WTC11 (cell line): ENCODE data around the gene SPX. TPM values are rescaled to one million over a fixed set of nuclear protein-coding genes. Genes with fewer than 3 reads are reported as not detected.

Experiments used
- ATAC-seq: fragments of 200-7000 bp; cut with Tn5 transposase; 2 replicates; pipeline ENCODE4 v1.10.0; 2021; ENCODE audit warnings: mild to moderate bottlenecking, moderate library complexity
- CTCF ChIA-PET: fragments of 300-600 bp; sonication (Branson Sonifier 250); formaldehyde crosslinking; loops from one replicate; lab custom pipeline; 2021; ENCODE audit warnings: antibody characterized with exemption; lab: Charles Lee
- POLR2A ChIA-PET: fragments of 350-600 bp; sonication (Branson Sonifier 250); formaldehyde crosslinking; loops from one replicate; lab custom pipeline; 2021; ENCODE audit warnings: antibody characterized with exemption; lab: Charles Lee
- DNase-seq: peaks from one replicate; pipeline ENCODE4 v3.0.0; 2021; ENCODE audit warnings: low spot score
- H3K27ac Mint-ChIP-seq: 2 replicates; pipeline ENCODE4 v1.8.0; 2021; ENCODE audit warnings: mixed read lengths
- H3K27me3 Mint-ChIP-seq: 2 replicates; pipeline ENCODE4 v1.8.0; 2021; ENCODE audit warnings: low read depth, mild to moderate bottlenecking, moderate library complexity, mixed read lengths
- H3K36me3 Mint-ChIP-seq: 2 replicates; pipeline ENCODE4 v1.8.0; 2021; ENCODE audit warnings: mixed read lengths
- H3K4me1 Mint-ChIP-seq: 2 replicates; pipeline ENCODE4 v1.8.0; 2022; ENCODE audit warnings: mixed read lengths
- H3K4me3 Mint-ChIP-seq: 2 replicates; pipeline ENCODE4 v1.8.0; 2021; ENCODE audit warnings: mild to moderate bottlenecking, moderate library complexity, mixed read lengths
- H3K9me3 Mint-ChIP-seq: 2 replicates; pipeline ENCODE4 v1.8.0; 2021; ENCODE audit warnings: mixed read lengths
- GABPB1 ChIP-seq: sonication (generic); formaldehyde crosslinking; IDR thresholded peaks from 2 replicates; pipeline ENCODE4 v1.8.1; 2023; ENCODE audit warnings: mild to moderate bottlenecking, missing genetic modification reagents
- JUN ChIP-seq: sonication (generic); formaldehyde crosslinking; IDR thresholded peaks from 2 replicates; pipeline ENCODE4 v1.8.0; 2023; ENCODE audit warnings: mild to moderate bottlenecking, missing genetic modification reagents
- NR3C1 ChIP-seq: sonication (generic); formaldehyde crosslinking; conservative IDR thresholded peaks from 2 replicates; pipeline ENCODE4 v1.8.1; 2023; ENCODE audit warnings: low read depth, mild to moderate bottlenecking, missing genetic modification reagents
- PRRX2 ChIP-seq: fragments of 250-450 bp; sonication (Bioruptor Pico); IDR thresholded peaks from 2 replicates; pipeline ENCODE4 v1.8.0; 2021; ENCODE audit warnings: mild to moderate bottlenecking
- SOX15 ChIP-seq: fragments of 250-450 bp; sonication (Bioruptor Pico); IDR thresholded peaks from 2 replicates; pipeline ENCODE4 v1.9.0; 2021; ENCODE audit warnings: mild to moderate bottlenecking
- TCF7 ChIP-seq: sonication (generic); formaldehyde crosslinking; IDR thresholded peaks from 2 replicates; pipeline ENCODE4 v1.8.0; 2022; ENCODE audit warnings: mild to moderate bottlenecking, low read depth, missing genetic modification reagents, moderate library complexity
- TEAD4 ChIP-seq: sonication (generic); formaldehyde crosslinking; IDR thresholded peaks from 2 replicates; pipeline ENCODE4 v1.8.0; 2022; ENCODE audit warnings: mild to moderate bottlenecking, missing genetic modification reagents
- ZNF232 ChIP-seq: sonication (generic); formaldehyde crosslinking; IDR thresholded peaks from 2 replicates; pipeline ENCODE4 v1.8.0; 2022; ENCODE audit warnings: mild to moderate bottlenecking, missing genetic modification reagents
- ZNF317 ChIP-seq: sonication (generic); formaldehyde crosslinking; IDR thresholded peaks from 2 replicates; pipeline ENCODE4 v1.8.1; 2023; ENCODE audit warnings: low read depth, mild to moderate bottlenecking, moderate library complexity, missing genetic modification reagents, borderline replicate concordance
- ZNF396 ChIP-seq: fragments of 250-450 bp; sonication (Bioruptor Pico); IDR thresholded peaks from 2 replicates; pipeline ENCODE4 v1.8.0; 2021; ENCODE audit warnings: mild to moderate bottlenecking, moderate library complexity, borderline replicate concordance
- ZNF423 ChIP-seq: fragments of 250-450 bp; sonication (Bioruptor Pico); IDR thresholded peaks from 2 replicates; pipeline ENCODE4 v2.1.2; 2022; ENCODE audit warnings: mild to moderate bottlenecking, moderate library complexity
- ZNF671 ChIP-seq: fragments of 250-450 bp; sonication (Bioruptor Pico); IDR thresholded peaks from 2 replicates; pipeline ENCODE4 v1.8.0; 2021; ENCODE audit warnings: mild to moderate bottlenecking
- total RNA-seq: library from RNA; stranded (reverse); gene quantifications from 3 replicates; pipeline ENCODE4 v1.2.3, GENCODE V29; 2021
- TF ChIP-seq, protein P1 (sequence below): fragments of 250-450 bp; sonication (Bioruptor Pico); IDR thresholded peaks from 2 replicates; pipeline ENCODE4 v1.9.0; 2021; ENCODE audit warnings: mild to moderate bottlenecking, borderline replicate concordance
- TF ChIP-seq, protein P2 (sequence below): sonication (generic); formaldehyde crosslinking; IDR thresholded peaks from 2 replicates; pipeline ENCODE4 v1.8.0; 2023; ENCODE audit warnings: mild to moderate bottlenecking, missing genetic modification reagents
- TF ChIP-seq, protein P3 (sequence below): fragments of 200-600 bp; IDR thresholded peaks from 2 replicates; pipeline ENCODE4 v1.8.0; 2022; ENCODE audit warnings: antibody characterized with exemption
- TF ChIP-seq, protein P4 (sequence below): sonication (generic); formaldehyde crosslinking; IDR thresholded peaks from 2 replicates; pipeline ENCODE4 v1.8.1; 2022; ENCODE audit warnings: missing genetic modification reagents, borderline replicate concordance
- TF ChIP-seq, protein P5 (sequence below): sonication (generic); formaldehyde crosslinking; IDR thresholded peaks from 2 replicates; pipeline ENCODE4 v1.8.0; 2022; ENCODE audit warnings: mild to moderate bottlenecking, missing genetic modification reagents
- TF ChIP-seq, protein P6 (sequence below): sonication (generic); formaldehyde crosslinking; IDR thresholded peaks from 2 replicates; pipeline ENCODE4 v1.8.1; 2023; ENCODE audit warnings: mild to moderate bottlenecking, missing genetic modification reagents, moderate library complexity
- TF ChIP-seq, protein P7 (sequence below): sonication (generic); formaldehyde crosslinking; IDR thresholded peaks from 2 replicates; pipeline ENCODE4 v1.8.1; 2023; ENCODE audit warnings: mild to moderate bottlenecking, missing genetic modification reagents, borderline replicate concordance

The SPX gene
- total RNA-seq, 1 experiment from 2014 or later = 0.46 TPM

DNA sequence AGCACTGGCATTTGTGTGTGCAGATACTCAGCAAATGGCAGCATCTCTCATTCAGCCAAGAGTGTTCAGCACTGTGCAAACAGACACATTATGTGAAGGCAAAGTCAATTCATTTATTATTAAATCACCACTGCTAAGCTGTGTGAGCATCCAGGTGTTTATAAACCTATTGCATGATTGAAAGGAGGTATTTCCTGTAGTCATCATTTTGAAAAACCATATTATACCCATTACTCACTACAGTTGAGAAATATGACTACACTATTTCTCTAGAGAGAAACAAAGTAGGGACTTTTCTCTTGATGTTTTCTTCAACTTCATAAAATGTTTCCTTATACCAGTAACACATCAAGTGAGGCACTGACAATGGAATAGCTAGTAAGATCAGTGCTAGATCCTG is 13.7 kb downstream of the SPX start (continued):
- TF ChIP-seq, protein P1, sequence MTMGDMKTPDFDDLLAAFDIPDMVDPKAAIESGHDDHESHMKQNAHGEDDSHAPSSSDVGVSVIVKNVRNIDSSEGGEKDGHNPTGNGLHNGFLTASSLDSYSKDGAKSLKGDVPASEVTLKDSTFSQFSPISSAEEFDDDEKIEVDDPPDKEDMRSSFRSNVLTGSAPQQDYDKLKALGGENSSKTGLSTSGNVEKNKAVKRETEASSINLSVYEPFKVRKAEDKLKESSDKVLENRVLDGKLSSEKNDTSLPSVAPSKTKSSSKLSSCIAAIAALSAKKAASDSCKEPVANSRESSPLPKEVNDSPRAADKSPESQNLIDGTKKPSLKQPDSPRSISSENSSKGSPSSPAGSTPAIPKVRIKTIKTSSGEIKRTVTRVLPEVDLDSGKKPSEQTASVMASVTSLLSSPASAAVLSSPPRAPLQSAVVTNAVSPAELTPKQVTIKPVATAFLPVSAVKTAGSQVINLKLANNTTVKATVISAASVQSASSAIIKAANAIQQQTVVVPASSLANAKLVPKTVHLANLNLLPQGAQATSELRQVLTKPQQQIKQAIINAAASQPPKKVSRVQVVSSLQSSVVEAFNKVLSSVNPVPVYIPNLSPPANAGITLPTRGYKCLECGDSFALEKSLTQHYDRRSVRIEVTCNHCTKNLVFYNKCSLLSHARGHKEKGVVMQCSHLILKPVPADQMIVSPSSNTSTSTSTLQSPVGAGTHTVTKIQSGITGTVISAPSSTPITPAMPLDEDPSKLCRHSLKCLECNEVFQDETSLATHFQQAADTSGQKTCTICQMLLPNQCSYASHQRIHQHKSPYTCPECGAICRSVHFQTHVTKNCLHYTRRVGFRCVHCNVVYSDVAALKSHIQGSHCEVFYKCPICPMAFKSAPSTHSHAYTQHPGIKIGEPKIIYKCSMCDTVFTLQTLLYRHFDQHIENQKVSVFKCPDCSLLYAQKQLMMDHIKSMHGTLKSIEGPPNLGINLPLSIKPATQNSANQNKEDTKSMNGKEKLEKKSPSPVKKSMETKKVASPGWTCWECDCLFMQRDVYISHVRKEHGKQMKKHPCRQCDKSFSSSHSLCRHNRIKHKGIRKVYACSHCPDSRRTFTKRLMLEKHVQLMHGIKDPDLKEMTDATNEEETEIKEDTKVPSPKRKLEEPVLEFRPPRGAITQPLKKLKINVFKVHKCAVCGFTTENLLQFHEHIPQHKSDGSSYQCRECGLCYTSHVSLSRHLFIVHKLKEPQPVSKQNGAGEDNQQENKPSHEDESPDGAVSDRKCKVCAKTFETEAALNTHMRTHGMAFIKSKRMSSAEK (CRISPR knock-in tag) = no peak
- TF ChIP-seq ZNF317 (CRISPR knock-in tag) (no peak), SOX15 (CRISPR knock-in tag) (no peak), ZNF232 (CRISPR knock-in tag) (no peak), ZNF396 (CRISPR knock-in tag) (no peak), PRRX2 (CRISPR knock-in tag) (no peak), JUN (no peak)
- TF ChIP-seq, protein P2, sequence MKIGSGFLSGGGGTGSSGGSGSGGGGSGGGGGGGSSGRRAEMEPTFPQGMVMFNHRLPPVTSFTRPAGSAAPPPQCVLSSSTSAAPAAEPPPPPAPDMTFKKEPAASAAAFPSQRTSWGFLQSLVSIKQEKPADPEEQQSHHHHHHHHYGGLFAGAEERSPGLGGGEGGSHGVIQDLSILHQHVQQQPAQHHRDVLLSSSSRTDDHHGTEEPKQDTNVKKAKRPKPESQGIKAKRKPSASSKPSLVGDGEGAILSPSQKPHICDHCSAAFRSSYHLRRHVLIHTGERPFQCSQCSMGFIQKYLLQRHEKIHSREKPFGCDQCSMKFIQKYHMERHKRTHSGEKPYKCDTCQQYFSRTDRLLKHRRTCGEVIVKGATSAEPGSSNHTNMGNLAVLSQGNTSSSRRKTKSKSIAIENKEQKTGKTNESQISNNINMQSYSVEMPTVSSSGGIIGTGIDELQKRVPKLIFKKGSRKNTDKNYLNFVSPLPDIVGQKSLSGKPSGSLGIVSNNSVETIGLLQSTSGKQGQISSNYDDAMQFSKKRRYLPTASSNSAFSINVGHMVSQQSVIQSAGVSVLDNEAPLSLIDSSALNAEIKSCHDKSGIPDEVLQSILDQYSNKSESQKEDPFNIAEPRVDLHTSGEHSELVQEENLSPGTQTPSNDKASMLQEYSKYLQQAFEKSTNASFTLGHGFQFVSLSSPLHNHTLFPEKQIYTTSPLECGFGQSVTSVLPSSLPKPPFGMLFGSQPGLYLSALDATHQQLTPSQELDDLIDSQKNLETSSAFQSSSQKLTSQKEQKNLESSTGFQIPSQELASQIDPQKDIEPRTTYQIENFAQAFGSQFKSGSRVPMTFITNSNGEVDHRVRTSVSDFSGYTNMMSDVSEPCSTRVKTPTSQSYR = no peak

DNA sequence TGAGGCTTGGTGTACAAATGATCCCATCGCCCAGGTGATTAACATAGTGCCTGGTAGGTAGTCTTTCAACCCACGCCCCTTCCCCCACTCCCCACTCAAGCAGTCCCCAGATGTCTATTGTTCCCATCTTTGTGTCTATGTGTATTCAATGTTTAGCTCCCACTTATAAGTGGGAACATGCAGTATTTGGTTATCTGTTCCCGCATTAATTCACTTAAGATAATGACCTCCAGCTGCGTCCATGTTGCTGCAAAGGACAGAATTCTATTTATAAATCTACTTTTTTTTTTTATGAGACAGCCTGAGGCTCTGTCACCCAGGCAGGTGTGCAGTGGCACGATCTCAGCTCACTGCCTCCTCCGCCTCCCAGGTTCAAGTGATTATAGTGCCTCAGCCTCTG is 15.7 kb downstream of the SPX start:
- POLR2A ChIA-PET = no interaction called here
- Mint-ChIP-seq H3K4me3 (no peak overlapping the region), H3K4me1 (no peaks in the 10 kb centered on the region), H3K9me3 (no peaks in the 10 kb centered on the region), H3K27me3 (no peaks in the 10 kb centered on the region), H3K27ac (no peak overlapping the region), H3K36me3 (no peaks in the 10 kb centered on the region)
- CTCF ChIA-PET = no interaction called here
- TF ChIP-seq, protein P3, sequence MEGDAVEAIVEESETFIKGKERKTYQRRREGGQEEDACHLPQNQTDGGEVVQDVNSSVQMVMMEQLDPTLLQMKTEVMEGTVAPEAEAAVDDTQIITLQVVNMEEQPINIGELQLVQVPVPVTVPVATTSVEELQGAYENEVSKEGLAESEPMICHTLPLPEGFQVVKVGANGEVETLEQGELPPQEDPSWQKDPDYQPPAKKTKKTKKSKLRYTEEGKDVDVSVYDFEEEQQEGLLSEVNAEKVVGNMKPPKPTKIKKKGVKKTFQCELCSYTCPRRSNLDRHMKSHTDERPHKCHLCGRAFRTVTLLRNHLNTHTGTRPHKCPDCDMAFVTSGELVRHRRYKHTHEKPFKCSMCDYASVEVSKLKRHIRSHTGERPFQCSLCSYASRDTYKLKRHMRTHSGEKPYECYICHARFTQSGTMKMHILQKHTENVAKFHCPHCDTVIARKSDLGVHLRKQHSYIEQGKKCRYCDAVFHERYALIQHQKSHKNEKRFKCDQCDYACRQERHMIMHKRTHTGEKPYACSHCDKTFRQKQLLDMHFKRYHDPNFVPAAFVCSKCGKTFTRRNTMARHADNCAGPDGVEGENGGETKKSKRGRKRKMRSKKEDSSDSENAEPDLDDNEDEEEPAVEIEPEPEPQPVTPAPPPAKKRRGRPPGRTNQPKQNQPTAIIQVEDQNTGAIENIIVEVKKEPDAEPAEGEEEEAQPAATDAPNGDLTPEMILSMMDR = no peak
- TF ChIP-seq, protein P4, sequence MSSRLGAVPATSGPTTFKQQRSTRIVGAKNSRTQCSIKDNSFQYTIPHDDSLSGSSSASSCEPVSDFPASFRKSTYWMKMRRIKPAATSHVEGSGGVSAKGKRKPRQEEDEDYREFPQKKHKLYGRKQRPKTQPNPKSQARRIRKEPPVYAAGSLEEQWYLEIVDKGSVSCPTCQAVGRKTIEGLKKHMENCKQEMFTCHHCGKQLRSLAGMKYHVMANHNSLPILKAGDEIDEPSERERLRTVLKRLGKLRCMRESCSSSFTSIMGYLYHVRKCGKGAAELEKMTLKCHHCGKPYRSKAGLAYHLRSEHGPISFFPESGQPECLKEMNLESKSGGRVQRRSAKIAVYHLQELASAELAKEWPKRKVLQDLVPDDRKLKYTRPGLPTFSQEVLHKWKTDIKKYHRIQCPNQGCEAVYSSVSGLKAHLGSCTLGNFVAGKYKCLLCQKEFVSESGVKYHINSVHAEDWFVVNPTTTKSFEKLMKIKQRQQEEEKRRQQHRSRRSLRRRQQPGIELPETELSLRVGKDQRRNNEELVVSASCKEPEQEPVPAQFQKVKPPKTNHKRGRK (CRISPR knock-in tag) = no peak
- TF ChIP-seq ZNF671 = no peak
- ATAC-seq (no peak), DNase-seq (no peak)

DNA sequence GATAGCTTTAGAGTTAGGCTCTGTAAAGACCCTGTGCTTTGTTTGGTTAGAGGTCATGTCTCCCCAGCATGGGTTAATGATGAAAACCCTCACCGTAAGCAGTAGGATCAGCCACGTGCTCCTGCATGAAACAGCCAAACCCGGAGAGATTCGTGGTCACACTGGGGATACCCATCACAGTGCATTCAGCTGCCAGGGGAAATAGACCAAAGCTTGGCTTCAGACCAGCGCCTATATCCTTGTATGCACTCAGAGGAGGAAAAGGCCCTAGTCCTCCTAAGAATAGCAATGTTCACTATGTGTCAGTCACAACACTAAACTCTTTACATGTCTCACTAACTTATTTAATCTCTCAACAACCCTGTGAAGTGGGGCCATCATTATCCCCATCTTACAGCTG is 16.3 kb downstream of the SPX start:
- DNase-seq (no peak), ATAC-seq (no peak)
- Mint-ChIP-seq H3K9me3 (no peaks in the 10 kb centered on the region), H3K4me3 (no peak overlapping the region), H3K36me3 (no peaks in the 10 kb centered on the region), H3K27ac (no peak overlapping the region), H3K4me1 (no peaks in the 10 kb centered on the region), H3K27me3 (no peaks in the 10 kb centered on the region)
- CTCF ChIA-PET = no interaction called here
- POLR2A ChIA-PET = no interaction called here
- TF ChIP-seq, protein P5, sequence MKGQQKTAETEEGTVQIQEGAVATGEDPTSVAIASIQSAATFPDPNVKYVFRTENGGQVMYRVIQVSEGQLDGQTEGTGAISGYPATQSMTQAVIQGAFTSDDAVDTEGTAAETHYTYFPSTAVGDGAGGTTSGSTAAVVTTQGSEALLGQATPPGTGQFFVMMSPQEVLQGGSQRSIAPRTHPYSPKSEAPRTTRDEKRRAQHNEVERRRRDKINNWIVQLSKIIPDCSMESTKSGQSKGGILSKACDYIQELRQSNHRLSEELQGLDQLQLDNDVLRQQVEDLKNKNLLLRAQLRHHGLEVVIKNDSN = no peak
- TF ChIP-seq, protein P6, sequence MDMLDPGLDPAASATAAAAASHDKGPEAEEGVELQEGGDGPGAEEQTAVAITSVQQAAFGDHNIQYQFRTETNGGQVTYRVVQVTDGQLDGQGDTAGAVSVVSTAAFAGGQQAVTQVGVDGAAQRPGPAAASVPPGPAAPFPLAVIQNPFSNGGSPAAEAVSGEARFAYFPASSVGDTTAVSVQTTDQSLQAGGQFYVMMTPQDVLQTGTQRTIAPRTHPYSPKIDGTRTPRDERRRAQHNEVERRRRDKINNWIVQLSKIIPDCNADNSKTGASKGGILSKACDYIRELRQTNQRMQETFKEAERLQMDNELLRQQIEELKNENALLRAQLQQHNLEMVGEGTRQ = no peak
- TF ChIP-seq ZNF423 (CRISPR knock-in tag) (no peak), TCF7 (CRISPR knock-in tag) (no peak), GABPB1 (CRISPR knock-in tag) (no peak), NR3C1 (no peak), TEAD4 (CRISPR knock-in tag) (no peak)
- TF ChIP-seq, protein P7, sequence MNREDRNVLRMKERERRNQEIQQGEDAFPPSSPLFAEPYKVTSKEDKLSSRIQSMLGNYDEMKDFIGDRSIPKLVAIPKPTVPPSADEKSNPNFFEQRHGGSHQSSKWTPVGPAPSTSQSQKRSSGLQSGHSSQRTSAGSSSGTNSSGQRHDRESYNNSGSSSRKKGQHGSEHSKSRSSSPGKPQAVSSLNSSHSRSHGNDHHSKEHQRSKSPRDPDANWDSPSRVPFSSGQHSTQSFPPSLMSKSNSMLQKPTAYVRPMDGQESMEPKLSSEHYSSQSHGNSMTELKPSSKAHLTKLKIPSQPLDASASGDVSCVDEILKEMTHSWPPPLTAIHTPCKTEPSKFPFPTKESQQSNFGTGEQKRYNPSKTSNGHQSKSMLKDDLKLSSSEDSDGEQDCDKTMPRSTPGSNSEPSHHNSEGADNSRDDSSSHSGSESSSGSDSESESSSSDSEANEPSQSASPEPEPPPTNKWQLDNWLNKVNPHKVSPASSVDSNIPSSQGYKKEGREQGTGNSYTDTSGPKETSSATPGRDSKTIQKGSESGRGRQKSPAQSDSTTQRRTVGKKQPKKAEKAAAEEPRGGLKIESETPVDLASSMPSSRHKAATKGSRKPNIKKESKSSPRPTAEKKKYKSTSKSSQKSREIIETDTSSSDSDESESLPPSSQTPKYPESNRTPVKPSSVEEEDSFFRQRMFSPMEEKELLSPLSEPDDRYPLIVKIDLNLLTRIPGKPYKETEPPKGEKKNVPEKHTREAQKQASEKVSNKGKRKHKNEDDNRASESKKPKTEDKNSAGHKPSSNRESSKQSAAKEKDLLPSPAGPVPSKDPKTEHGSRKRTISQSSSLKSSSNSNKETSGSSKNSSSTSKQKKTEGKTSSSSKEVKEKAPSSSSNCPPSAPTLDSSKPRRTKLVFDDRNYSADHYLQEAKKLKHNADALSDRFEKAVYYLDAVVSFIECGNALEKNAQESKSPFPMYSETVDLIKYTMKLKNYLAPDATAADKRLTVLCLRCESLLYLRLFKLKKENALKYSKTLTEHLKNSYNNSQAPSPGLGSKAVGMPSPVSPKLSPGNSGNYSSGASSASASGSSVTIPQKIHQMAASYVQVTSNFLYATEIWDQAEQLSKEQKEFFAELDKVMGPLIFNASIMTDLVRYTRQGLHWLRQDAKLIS = no peak
